Measurements from ENCODE around the gene PEX19.
A peak's percentile ranks its signal among the peaks of the same experiment; 100 is the strongest.

The PEX19 gene

GRCh38 chr1:160300173-160300572, 15.2 kb upstream of the PEX19 start (continued):
- TF ChIP-seq BCL6B (tag by site-specific recombination; IDR thresholded peaks at IDR 0.05) (no peak), ELK4 (IDR thresholded peaks at IDR 0.05; ENCODE audit: borderline replicate concordance, low read depth, low read length) (no peak), SETDB1 (IDR thresholded peaks at IDR 0.05; ENCODE audit: insufficient read length, low read length) (no peak), ZNF280D (tag by site-specific recombination; IDR thresholded peaks at IDR 0.05) (no peak), ZNF169 (tag by site-specific recombination; IDR thresholded peaks at IDR 0.05) (no peak), ZNF148 (tag by site-specific recombination; IDR thresholded peaks at IDR 0.05; ENCODE audit: borderline replicate concordance) (no peak), ZNF354C (tag by site-specific recombination; IDR thresholded peaks at IDR 0.05; ENCODE audit: borderline replicate concordance, low read depth) (peak; percentile 73; the same call in 1 of the 2 replicates), AEBP2 (tag by site-specific recombination; IDR thresholded peaks at IDR 0.05; ENCODE audit: borderline replicate concordance) (peak; percentile 94; the same call in 1 of the 2 replicates), ZSCAN4 (tag by site-specific recombination; IDR thresholded peaks at IDR 0.05) (no peak), ZNF280C (tag by site-specific recombination; IDR thresholded peaks at IDR 0.05) (no peak), ZNF10 (tag by site-specific recombination; IDR thresholded peaks at IDR 0.05) (no peak), ZFP37 (tag by site-specific recombination; IDR thresholded peaks at IDR 0.05) (peak; percentile 79; the same call in 1 of the 2 replicates), ZNF660 (tag by site-specific recombination; IDR thresholded peaks at IDR 0.05) (no peak), ZNF626 (tag by site-specific recombination; IDR thresholded peaks at IDR 0.05) (no peak), ZSCAN23 (tag by site-specific recombination; IDR thresholded peaks at IDR 0.05) (0 out of 2 replicates have a peak, but pooled peaks have one; percentile 50), ZNF398 (tag by site-specific recombination; IDR thresholded peaks at IDR 0.05) (no peak), ZNF223 (tag by site-specific recombination; IDR thresholded peaks at IDR 0.05) (peak; percentile 65; the same call in 1 of the 2 replicates), ZFP41 (tag by site-specific recombination; IDR thresholded peaks at IDR 0.05; ENCODE audit: borderline replicate concordance) (no peak), TSHZ1 (tag by site-specific recombination; IDR thresholded peaks at IDR 0.05; ENCODE audit: borderline replicate concordance) (no peak), YY1 (tag by site-specific recombination; IDR thresholded peaks at IDR 0.05) (no peak)
